Measurements from ENCODE around the gene RDH11. TPM values are rescaled to one million over a fixed set of nuclear protein-coding genes. Genes with fewer than 3 reads are reported as not detected.
"Not testable (repeated sequence)": the region's sequence is repeated elsewhere in the genome, so short reads cannot be mapped to it uniquely, and the experiment has no call there.

The RDH11 gene
- polyA plus RNA-seq, 1 of the 3 experiments (the other 2 are of a cell fraction) = 44.7 TPM

GRCh38 chr14:67703997-67704396, 8.4 kb upstream of the RDH11 start:
- TF ChIP-seq IRF3 (IDR thresholded peaks at IDR 0.05; ENCODE audit: low read depth, low read length) (no peak), RAD21 (IDR thresholded peaks at IDR 0.05; ENCODE audit: low read length) (no peak), REST (IDR thresholded peaks at IDR 0.05; ENCODE audit: low read depth, low read length) (no peak), RFX5 (IDR thresholded peaks at IDR 0.05; ENCODE audit: low read length) (no peak), RCOR1 (IDR thresholded peaks at IDR 0.05; ENCODE audit: low read length) (no peak), RXRA (IDR thresholded peaks at IDR 0.05; ENCODE audit: borderline replicate concordance, low read depth) (no peak), NRF1 (IDR thresholded peaks at IDR 0.05; ENCODE audit: low read depth, low read length) (no peak), FOXM1 (IDR thresholded peaks at IDR 0.05; ENCODE audit: low read depth) (no peak), TAF1 (IDR thresholded peaks at IDR 0.05; ENCODE audit: borderline replicate concordance, low read depth, low read length) (no peak), YY1 (IDR thresholded peaks at IDR 0.05; ENCODE audit: low read depth) (no peak), POLR2AphosphoS5 (IDR thresholded peaks at IDR 0.05; ENCODE audit: low read depth, low read length) (no peak), ZBTB33 (IDR thresholded peaks at IDR 0.05; ENCODE audit: borderline replicate concordance, low read depth) (no peak), GABPA (IDR thresholded peaks at IDR 0.05; ENCODE audit: low read depth) (no peak), USF1 (IDR thresholded peaks at IDR 0.05; ENCODE audit: borderline replicate concordance, low read depth) (no peak), NFIC (IDR thresholded peaks at IDR 0.05; ENCODE audit: borderline replicate concordance) (no peak)
- Histone ChIP-seq H3K27ac (ENCODE audit: low read depth in 2 of 2, low read length in 1 of 2) (no peak overlapping the region), H3K79me2 (ENCODE audit: insufficient read depth) (no peaks in the 10 kb centered on the region), H4K20me1 (ENCODE audit: insufficient read depth) (no peaks in the 10 kb centered on the region), H2AFZ (ENCODE audit: low read depth) (no peak overlapping the region), H3K9me2 (no peaks in the 10 kb centered on the region), H3K4me3 (ENCODE audit: low read depth in 2 of 2, low read length in 1 of 2) (no peak overlapping the region), H3K27me3 (ENCODE audit: insufficient read depth) (no peaks in the 10 kb centered on the region), H3K9me3 (no peaks in the 10 kb centered on the region), H3K4me2 (no peak overlapping the region), H3K36me3 (replicated peaks in 1 of 2; ENCODE audit: control insufficient read depth in 1 of 2, insufficient read depth in 2 of 2, low read length in 1 of 2) (no peaks in the 10 kb centered on the region), H3K9ac (no peak overlapping the region), H3K4me1 (ENCODE audit: control insufficient read depth in 1 of 2, insufficient read depth in 2 of 2, low read depth in 1 of 2, low read length in 1 of 2) (no peaks in the 10 kb centered on the region), H3F3A (replicated peaks; ENCODE audit: insufficient read depth) (no peaks in the 10 kb centered on the region)
- WGBS (ENCODE audit: low lambda C conversion rate) = 59% methylated on average over 3 of the region's 3 CpGs
- POLR2A ChIA-PET = interaction anchor here (0.9 to 1.3 kb wide), 4 partner anchors 9 to 85 kb away, joined by 3 to 7 read pairs (median 4); partner anchors contain the start of genes RDH11 and VTI1B
- no peak for DNase-seq
- CTCF ChIA-PET = interaction anchor here (0.7 to 11.0 kb wide), 81 partner anchors 11 to 1539 kb away, joined by 3 to 208 read pairs (median 5); partner anchors contain the start of genes ARG2, ATP6V1D, EIF2S1 and PIGH

GRCh38 chr14:67701492-67701891, 5.9 kb upstream of the RDH11 start, which contains the start of gene RDH12:
Gene RDH12, plus strand, starts transcription at chr14:67701886. Its CDS starts 20,757 bp downstream, at chr14:67722643.
- H3K27me3 ChIP-seq (ENCODE audit: insufficient read depth); H3K36me3 ChIP-seq (replicated peaks in 1 of 2; ENCODE audit: control insufficient read depth in 1 of 2, insufficient read depth in 2 of 2, low read length in 1 of 2); H3K27ac ChIP-seq (ENCODE audit: low read depth in 2 of 2, low read length in 1 of 2); H2AFZ ChIP-seq (ENCODE audit: low read depth); H3K9me2 ChIP-seq; DNase-seq; H3K9me3 ChIP-seq; H3K4me3 ChIP-seq (ENCODE audit: low read depth in 2 of 2, low read length in 1 of 2); H3K9ac ChIP-seq; H3F3A ChIP-seq (replicated peaks; ENCODE audit: insufficient read depth); POLR2A ChIA-PET; H4K20me1 ChIP-seq (ENCODE audit: insufficient read depth); H3K79me2 ChIP-seq (ENCODE audit: insufficient read depth); H3K4me1 ChIP-seq (ENCODE audit: control insufficient read depth in 1 of 2, insufficient read depth in 2 of 2, low read depth in 1 of 2, low read length in 1 of 2); H3K4me2 ChIP-seq: not testable (repeated sequence)
- 88% methylated on average over 8 of the region's 8 CpGs for WGBS (ENCODE audit: low lambda C conversion rate)
- CTCF ChIA-PET = interaction anchor here (1.4 to 11.0 kb wide), 7 partner anchors 14 to 274 kb away, joined by 3 to 208 read pairs (median 9); partner anchors contain the start of genes ARG2 and PIGH

All from SK-N-SH (cell line).